ENCODE measurements around the gene TSSK1B.

TSSK1B gene

DNA sequence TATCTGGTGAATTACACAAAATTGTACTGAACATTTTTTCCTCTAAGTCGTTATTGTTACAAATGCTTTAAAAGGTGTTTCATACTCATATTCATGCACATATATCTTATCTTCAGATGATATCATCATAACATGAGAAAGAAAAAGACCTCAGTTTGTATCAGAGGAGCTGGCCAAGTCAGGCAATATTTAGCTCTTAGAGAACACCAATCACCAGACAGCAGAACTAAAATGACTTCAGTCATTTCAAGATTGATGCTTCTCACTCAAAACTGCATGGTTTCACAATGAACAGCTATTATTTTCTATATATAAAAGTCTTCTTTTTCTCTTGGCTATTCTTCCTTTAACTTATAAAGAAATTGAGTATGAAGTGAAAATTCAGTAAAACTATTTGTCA is 44.6 kb downstream of the TSSK1B start:
- Histone ChIP-seq H3K4me3 (ENCODE audit: low read depth, low read length) (no peak overlapping the region), H3K4me1 (ENCODE audit: control insufficient read depth, insufficient read depth, low read length) (no peaks in the 10 kb centered on the region), H3K9me3 (ENCODE audit: control insufficient read depth, insufficient read depth, low read depth, low read length) (no peaks in the 10 kb centered on the region), H3K27ac (ENCODE audit: extremely low read depth, low read depth, low read length) (no peak overlapping the region), H3K36me3 (ENCODE audit: control insufficient read depth in 2 of 2, insufficient read depth in 1 of 2, low read length in 2 of 2) (no peaks in the 10 kb centered on the region)
- ChIA-PET CTCF (interaction anchor here (1.0 to 3.2 kb wide), 2 partner anchors 11 to 85 kb away, joined by 6 to 27 read pairs; no protein-coding TSS in a partner anchor), POLR2A (no interaction called here)
- TF ChIP-seq MYNN (tag by site-specific recombination; IDR thresholded peaks at IDR 0.05; ENCODE audit: borderline replicate concordance) = no peak
- no peak for TF ChIP-seq ZBTB8A (tag by site-specific recombination; IDR thresholded peaks at IDR 0.05)
- TF ChIP-seq, protein P1, sequence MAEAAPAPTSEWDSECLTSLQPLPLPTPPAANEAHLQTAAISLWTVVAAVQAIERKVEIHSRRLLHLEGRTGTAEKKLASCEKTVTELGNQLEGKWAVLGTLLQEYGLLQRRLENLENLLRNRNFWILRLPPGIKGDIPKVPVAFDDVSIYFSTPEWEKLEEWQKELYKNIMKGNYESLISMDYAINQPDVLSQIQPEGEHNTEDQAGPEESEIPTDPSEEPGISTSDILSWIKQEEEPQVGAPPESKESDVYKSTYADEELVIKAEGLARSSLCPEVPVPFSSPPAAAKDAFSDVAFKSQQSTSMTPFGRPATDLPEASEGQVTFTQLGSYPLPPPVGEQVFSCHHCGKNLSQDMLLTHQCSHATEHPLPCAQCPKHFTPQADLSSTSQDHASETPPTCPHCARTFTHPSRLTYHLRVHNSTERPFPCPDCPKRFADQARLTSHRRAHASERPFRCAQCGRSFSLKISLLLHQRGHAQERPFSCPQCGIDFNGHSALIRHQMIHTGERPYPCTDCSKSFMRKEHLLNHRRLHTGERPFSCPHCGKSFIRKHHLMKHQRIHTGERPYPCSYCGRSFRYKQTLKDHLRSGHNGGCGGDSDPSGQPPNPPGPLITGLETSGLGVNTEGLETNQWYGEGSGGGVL (tag by site-specific recombination; IDR thresholded peaks at IDR 0.05) = no peak
- no peak for TF ChIP-seq KLF8 (tag by site-specific recombination; IDR thresholded peaks at IDR 0.05)
- TF ChIP-seq ZNF585B (tag by site-specific recombination; IDR thresholded peaks at IDR 0.05) = no peak
- TF ChIP-seq, protein P2, sequence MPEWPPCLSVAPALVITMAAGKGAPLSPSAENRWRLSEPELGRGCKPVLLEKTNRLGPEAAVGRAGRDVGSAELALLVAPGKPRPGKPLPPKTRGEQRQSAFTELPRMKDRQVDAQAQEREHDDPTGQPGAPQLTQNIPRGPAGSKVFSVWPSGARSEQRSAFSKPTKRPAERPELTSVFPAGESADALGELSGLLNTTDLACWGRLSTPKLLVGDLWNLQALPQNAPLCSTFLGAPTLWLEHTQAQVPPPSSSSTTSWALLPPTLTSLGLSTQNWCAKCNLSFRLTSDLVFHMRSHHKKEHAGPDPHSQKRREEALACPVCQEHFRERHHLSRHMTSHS (tag by site-specific recombination; IDR thresholded peaks at IDR 0.05) = no peak
- TF ChIP-seq, protein P3, sequence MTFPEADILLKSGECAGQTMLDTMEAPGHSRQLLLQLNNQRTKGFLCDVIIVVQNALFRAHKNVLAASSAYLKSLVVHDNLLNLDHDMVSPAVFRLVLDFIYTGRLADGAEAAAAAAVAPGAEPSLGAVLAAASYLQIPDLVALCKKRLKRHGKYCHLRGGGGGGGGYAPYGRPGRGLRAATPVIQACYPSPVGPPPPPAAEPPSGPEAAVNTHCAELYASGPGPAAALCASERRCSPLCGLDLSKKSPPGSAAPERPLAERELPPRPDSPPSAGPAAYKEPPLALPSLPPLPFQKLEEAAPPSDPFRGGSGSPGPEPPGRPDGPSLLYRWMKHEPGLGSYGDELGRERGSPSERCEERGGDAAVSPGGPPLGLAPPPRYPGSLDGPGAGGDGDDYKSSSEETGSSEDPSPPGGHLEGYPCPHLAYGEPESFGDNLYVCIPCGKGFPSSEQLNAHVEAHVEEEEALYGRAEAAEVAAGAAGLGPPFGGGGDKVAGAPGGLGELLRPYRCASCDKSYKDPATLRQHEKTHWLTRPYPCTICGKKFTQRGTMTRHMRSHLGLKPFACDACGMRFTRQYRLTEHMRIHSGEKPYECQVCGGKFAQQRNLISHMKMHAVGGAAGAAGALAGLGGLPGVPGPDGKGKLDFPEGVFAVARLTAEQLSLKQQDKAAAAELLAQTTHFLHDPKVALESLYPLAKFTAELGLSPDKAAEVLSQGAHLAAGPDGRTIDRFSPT (tag by site-specific recombination; IDR thresholded peaks at IDR 0.05) = no peak
- no peak for TF ChIP-seq ZNF561 (tag by site-specific recombination; IDR thresholded peaks at IDR 0.05; ENCODE audit: borderline replicate concordance)
- TF ChIP-seq ZNF133 (tag by site-specific recombination; IDR thresholded peaks at IDR 0.05) = no peak
- TF ChIP-seq, protein P4, sequence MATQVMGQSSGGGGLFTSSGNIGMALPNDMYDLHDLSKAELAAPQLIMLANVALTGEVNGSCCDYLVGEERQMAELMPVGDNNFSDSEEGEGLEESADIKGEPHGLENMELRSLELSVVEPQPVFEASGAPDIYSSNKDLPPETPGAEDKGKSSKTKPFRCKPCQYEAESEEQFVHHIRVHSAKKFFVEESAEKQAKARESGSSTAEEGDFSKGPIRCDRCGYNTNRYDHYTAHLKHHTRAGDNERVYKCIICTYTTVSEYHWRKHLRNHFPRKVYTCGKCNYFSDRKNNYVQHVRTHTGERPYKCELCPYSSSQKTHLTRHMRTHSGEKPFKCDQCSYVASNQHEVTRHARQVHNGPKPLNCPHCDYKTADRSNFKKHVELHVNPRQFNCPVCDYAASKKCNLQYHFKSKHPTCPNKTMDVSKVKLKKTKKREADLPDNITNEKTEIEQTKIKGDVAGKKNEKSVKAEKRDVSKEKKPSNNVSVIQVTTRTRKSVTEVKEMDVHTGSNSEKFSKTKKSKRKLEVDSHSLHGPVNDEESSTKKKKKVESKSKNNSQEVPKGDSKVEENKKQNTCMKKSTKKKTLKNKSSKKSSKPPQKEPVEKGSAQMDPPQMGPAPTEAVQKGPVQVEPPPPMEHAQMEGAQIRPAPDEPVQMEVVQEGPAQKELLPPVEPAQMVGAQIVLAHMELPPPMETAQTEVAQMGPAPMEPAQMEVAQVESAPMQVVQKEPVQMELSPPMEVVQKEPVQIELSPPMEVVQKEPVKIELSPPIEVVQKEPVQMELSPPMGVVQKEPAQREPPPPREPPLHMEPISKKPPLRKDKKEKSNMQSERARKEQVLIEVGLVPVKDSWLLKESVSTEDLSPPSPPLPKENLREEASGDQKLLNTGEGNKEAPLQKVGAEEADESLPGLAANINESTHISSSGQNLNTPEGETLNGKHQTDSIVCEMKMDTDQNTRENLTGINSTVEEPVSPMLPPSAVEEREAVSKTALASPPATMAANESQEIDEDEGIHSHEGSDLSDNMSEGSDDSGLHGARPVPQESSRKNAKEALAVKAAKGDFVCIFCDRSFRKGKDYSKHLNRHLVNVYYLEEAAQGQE (tag by site-specific recombination; IDR thresholded peaks at IDR 0.05) = no peak
- TF ChIP-seq, protein P5, sequence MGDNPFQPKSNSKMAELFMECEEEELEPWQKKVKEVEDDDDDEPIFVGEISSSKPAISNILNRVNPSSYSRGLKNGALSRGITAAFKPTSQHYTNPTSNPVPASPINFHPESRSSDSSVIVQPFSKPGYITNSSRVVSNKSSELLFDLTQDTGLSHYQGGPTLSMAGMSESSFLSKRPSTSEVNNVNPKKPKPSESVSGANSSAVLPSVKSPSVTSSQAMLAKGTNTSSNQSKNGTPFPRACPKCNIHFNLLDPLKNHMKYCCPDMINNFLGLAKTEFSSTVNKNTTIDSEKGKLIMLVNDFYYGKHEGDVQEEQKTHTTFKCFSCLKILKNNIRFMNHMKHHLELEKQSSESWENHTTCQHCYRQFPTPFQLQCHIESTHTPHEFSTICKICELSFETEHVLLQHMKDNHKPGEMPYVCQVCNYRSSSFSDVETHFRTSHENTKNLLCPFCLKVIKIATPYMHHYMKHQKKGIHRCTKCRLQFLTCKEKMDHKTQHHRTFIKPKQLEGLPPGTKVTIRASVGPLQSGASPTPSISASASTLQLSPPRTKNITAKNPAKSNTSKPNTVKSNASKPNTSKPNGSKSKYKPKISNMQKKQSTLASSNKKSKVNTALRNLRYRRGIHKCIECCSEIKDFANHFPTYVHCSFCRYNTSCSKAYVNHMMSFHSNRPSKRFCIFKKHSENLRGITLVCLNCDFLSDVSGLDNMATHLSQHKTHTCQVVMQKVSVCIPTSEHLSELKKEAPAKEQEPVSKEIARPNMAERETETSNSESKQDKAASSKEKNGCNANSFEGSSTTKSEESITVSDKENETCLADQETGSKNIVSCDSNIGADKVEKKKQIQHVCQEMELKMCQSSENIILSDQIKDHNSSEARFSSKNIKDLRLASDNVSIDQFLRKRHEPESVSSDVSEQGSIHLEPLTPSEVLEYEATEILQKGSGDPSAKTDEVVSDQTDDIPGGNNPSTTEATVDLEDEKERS (tag by site-specific recombination; IDR thresholded peaks at IDR 0.05) = no peak
- TF ChIP-seq, protein P6, sequence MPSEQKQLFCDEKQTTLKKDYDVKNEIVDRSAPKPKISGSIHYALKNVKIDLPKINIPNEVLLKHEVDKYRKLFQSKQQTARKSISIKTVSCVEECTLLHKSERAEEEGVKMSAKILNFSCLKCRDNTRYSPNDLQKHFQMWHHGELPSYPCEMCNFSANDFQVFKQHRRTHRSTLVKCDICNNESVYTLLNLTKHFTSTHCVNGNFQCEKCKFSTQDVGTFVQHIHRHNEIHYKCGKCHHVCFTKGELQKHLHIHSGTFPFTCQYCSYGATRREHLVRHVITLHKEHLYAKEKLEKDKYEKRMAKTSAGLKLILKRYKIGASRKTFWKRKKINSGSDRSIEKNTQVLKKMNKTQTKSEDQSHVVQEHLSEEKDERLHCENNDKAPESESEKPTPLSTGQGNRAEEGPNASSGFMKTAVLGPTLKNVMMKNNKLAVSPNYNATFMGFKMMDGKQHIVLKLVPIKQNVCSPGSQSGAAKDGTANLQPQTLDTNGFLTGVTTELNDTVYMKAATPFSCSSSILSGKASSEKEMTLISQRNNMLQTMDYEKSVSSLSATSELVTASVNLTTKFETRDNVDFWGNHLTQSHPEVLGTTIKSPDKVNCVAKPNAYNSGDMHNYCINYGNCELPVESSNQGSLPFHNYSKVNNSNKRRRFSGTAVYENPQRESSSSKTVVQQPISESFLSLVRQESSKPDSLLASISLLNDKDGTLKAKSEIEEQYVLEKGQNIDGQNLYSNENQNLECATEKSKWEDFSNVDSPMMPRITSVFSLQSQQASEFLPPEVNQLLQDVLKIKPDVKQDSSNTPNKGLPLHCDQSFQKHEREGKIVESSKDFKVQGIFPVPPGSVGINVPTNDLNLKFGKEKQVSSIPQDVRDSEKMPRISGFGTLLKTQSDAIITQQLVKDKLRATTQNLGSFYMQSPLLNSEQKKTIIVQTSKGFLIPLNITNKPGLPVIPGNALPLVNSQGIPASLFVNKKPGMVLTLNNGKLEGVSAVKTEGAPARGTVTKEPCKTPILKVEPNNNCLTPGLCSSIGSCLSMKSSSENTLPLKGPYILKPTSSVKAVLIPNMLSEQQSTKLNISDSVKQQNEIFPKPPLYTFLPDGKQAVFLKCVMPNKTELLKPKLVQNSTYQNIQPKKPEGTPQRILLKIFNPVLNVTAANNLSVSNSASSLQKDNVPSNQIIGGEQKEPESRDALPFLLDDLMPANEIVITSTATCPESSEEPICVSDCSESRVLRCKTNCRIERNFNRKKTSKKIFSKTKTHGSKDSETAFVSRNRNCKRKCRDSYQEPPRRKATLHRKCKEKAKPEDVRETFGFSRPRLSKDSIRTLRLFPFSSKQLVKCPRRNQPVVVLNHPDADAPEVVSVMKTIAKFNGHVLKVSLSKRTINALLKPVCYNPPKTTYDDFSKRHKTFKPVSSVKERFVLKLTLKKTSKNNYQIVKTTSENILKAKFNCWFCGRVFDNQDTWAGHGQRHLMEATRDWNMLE (tag by site-specific recombination; conservative IDR thresholded peaks at IDR 0.05; ENCODE audit: low read depth) = no peak
- no peak for TF ChIP-seq SP2 (tag by site-specific recombination; IDR thresholded peaks at IDR 0.05)
- TF ChIP-seq RBAK (tag by site-specific recombination; IDR thresholded peaks at IDR 0.05) = no peak
- no peak for TF ChIP-seq ZNF426 (tag by site-specific recombination; IDR thresholded peaks at IDR 0.05)
- TF ChIP-seq MEIS1 (CRISPR knock-in tag; IDR thresholded peaks at IDR 0.05; ENCODE audit: borderline replicate concordance) = no peak
- no peak for TF ChIP-seq SALL2 (tag by site-specific recombination; IDR thresholded peaks at IDR 0.05; ENCODE audit: borderline replicate concordance)
- no peak for TF ChIP-seq ZFHX2 (tag by site-specific recombination; conservative IDR thresholded peaks at IDR 0.05)
- no peak for TF ChIP-seq ZNF521 (tag by site-specific recombination; IDR thresholded peaks at IDR 0.05)
- no peak for TF ChIP-seq ZNF658 (tag by site-specific recombination; IDR thresholded peaks at IDR 0.05)

All from HEK293 (cell line).